Mononuclear cell (primary cell): ENCODE results near the gene MAD1L1. TPM values are rescaled to one million over a fixed set of nuclear protein-coding genes. Genes with fewer than 3 reads are reported as not detected.
"Not testable (repeated sequence)": the region's sequence is repeated elsewhere in the genome, so short reads cannot be mapped to it uniquely, and the experiment has no call there.

ENCODE experiments used
- H3K27me3 ChIP-seq: 2 replicates; pipeline ENCODE4 v1.6.0; 2011; ENCODE audit warnings: low read length, control low read depth; ENCODE audit not compliant: insufficient read depth
- H3K4me1 ChIP-seq: 2 replicates; pipeline ENCODE4 v1.5.1; 2011; ENCODE audit warnings: mild to moderate bottlenecking, low read length, control low read depth; ENCODE audit not compliant: insufficient read depth
- H3K4me3 ChIP-seq: 2 replicates; pipeline ENCODE4 v1.5.1; 2011; ENCODE audit warnings: mild to moderate bottlenecking, low read length, moderate library complexity
- H3K9me3 ChIP-seq: 2 replicates; pipeline ENCODE4 v1.5.1; 2011; ENCODE audit warnings: low read depth, mild to moderate bottlenecking, control low read depth, low read length
- total RNA-seq: library from RNA; depleted of rRNA; stranded (reverse); fragments of >200 nt; gene quantifications from one replicate; pipeline ENCODE4 v1.2.3, GENCODE V29; 2012

MAD1L1 gene
- total RNA-seq, 1 donor = 74.2 TPM

DNA sequence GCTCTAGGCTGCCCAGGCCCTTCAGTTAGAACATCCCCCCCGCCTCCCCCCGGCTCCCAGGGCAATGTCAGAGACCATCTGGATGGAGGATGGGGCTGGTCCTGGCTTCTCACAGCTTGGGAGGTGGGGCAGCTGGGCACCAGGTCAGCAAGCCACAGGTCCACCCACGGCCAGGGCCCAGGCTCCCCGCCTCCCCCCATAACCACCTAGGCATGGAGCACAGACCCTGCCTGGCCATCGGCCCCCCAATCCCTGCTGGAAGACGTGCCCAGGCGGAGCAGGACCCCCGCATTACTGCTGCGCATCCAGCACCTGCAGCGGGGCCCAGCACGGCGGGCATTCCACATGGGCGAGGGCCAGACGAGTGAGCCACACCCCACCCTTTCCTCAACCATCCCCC, 393.0 kb downstream of the MAD1L1 start:
- Histone ChIP-seq H3K4me3 (no peak overlapping the region), H3K4me1 (no peaks in the 10 kb centered on the region), H3K9me3 (no peaks in the 10 kb centered on the region), H3K27me3 (no peaks in the 10 kb centered on the region)

- not testable (repeated sequence) for H3K9me3 ChIP-seq, H3K27me3 ChIP-seq, H3K4me3 ChIP-seq, H3K4me1 ChIP-seq
Measured at GRCh38 chr7:1838911-1839531, 393.7 kb downstream of the MAD1L1 start.

- not testable (repeated sequence) for H3K4me1 ChIP-seq, H3K27me3 ChIP-seq, H3K9me3 ChIP-seq, H3K4me3 ChIP-seq
Measured at GRCh38 chr7:1838544-1838872, 394.2 kb downstream of the MAD1L1 start.

DNA sequence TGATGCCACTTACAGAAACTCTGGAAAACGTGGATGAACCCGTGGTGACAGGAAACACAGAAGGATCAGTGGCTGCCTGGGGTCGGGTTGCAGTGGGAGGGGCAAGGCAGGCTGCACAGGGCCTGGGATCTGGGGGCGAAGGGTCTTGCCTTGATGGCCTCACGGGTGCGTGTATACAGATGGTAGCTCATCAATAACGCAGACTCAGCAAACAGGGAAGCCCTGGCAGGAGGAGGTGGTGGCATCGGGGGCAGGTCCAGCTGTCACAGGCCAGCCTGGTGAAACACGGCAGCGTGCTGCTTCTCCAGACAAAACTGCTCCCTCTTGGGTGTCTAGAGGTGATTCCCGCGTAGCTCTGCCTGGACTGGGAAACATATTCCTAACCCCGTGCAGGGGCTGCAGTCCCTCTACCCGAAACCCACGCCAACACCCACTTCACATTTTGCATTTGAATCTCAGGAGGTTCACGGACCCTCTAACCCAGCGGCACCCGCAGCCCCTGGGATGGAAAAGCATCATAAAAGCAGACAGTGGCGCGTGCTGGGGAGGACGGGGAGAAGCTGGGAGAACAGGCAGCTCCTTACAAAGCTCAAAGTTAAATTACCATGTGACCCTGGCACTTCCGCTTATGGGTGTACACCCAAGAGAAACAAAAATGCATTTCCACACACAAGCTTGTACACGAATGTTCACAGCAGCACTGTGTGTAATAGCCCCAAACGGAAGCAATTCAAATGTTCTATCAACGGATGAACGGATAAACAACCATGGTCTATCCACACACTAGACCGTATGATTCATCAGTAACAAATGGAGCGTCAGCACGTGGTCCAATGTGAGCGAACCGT, 394.8 kb downstream of the MAD1L1 start:
- not testable (repeated sequence) for H3K4me3 ChIP-seq, H3K9me3 ChIP-seq, H3K4me1 ChIP-seq, H3K27me3 ChIP-seq

DNA sequence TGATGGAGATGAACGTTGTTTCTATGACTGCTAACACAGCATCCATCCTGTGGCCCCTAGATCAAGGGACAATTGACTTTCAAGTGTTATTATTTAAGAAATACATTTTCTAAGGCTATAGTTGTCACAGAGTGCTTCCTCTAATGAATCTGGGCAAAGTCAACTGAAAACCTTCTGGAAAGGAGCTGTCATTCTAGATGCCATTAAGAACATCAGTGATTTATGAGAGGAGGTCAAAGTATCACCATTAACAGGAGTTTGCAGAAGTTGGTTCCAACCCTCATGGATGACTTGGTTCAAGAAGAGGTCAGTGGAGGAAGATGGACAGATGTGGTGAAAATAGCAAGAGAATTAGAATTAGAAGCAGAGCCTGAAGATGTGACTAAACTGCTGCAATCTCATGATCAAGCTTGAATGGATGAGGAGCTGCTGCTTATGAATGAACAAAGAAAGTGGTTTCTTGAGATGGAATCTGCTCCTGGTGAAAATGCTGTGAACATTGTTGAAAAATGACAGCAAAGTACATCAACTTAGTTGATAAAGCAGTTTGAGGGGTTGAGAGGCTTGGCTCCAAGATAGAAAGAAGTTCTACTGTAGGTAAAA, 400.7 kb downstream of the MAD1L1 start:
- H3K4me1 ChIP-seq, H3K9me3 ChIP-seq, H3K4me3 ChIP-seq, H3K27me3 ChIP-seq: not testable (repeated sequence)

- not testable (repeated sequence) for H3K4me1 ChIP-seq
Measured at GRCh38 chr7:1831471-1831870, 401.3 kb downstream of the MAD1L1 start.

GRCh38 chr7:1829668-1830067, 403.1 kb downstream of the MAD1L1 start:
- not testable (repeated sequence) for H3K27me3 ChIP-seq, H3K9me3 ChIP-seq, H3K4me3 ChIP-seq, H3K4me1 ChIP-seq

More at GRCh38 chr7:1831471-1831870, 401.3 kb downstream of the MAD1L1 start:
- H3K9me3 ChIP-seq, H3K27me3 ChIP-seq, H3K4me3 ChIP-seq: not testable (repeated sequence)

DNA sequence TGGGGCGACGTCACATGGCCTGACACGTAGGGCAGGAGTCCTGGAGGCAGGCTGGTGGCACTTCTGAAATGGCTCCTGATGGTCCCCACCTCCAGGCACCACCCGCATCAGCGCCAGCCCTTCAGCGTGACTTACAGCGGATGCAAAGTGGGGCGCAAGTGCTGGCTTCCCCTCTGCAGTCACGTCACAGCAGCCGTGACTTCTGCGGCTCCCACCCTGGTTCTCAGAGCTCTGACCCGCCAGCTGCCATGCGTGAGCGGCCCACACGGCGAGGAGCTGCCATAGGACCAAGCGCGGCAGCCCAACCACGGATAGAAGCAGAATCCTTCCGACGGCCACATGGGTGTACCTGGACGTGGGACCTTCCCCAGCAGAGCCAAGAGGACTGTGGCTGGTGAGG, 403.6 kb downstream of the MAD1L1 start:
- H3K4me1 ChIP-seq = no peaks in the 10 kb centered on the region
- H3K4me3 ChIP-seq = no peak overlapping the region
- H3K27me3 ChIP-seq = no peaks in the 10 kb centered on the region
- H3K9me3 ChIP-seq = no peaks in the 10 kb centered on the region

- not testable (repeated sequence) for H3K27me3 ChIP-seq, H3K9me3 ChIP-seq, H3K4me3 ChIP-seq, H3K4me1 ChIP-seq
Measured at GRCh38 chr7:1828170-1828569, 404.6 kb downstream of the MAD1L1 start.

DNA sequence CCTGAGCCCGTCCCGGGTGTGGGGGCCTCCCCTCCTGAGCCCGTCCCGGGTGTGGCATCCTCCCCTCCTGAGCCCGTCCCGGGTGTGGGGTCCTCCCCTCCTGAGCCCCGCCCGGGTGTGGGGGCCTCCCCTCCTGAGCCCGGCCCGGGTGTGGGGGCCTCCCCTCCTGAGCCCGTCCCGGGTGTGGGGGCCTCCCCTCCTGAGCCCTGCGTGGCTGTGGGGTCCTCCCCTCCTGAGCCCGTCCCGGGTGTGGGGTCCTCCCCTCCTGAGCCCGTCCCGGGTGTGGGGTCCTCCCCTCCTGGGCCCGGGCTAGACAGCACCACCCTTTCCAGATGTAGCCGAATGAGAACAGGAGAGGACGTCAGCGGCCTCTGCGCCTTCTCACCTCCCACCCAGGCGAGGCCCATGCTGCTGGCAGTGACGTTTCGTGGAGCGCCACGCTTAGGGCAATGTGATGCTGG, 405.2 kb downstream of the MAD1L1 start:
- not testable (repeated sequence) for H3K9me3 ChIP-seq, H3K4me3 ChIP-seq, H3K27me3 ChIP-seq, H3K4me1 ChIP-seq

DNA sequence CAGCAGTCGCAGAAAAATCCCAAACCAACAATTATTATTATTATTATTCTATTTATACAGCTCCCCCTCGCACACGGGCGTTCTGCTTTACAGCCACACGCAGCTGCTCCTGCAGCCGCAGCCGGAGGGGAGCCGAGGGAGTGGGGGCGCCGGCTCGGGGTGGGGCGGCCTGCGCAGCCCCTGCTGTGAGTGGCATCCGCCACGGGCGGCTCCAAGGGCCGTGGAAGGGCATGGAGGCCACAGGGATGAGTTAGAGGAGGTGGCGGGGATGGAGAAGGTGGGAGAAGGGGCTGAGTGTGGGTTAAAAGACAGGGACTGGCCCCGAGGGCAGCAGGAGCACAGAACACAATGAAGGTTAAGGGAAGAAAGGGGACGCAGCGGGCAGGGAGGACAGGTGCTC, 405.8 kb downstream of the MAD1L1 start:
- not testable (repeated sequence) for H3K27me3 ChIP-seq, H3K4me3 ChIP-seq, H3K9me3 ChIP-seq, H3K4me1 ChIP-seq

- H3K9me3 ChIP-seq = no peaks in the 10 kb centered on the region
- H3K4me3 ChIP-seq = no peak overlapping the region
- no peaks in the 10 kb centered on the region for H3K27me3 ChIP-seq
- H3K4me1 ChIP-seq = no peaks in the 10 kb centered on the region
Measured at GRCh38 chr7:1825897-1826741, 406.6 kb downstream of the MAD1L1 start.

GRCh38 chr7:1825647-1825896, 407.2 kb downstream of the MAD1L1 start:
- not testable (repeated sequence) for H3K4me1 ChIP-seq, H3K4me3 ChIP-seq, H3K27me3 ChIP-seq, H3K9me3 ChIP-seq

GRCh38 chr7:1824882-1825646, 407.7 kb downstream of the MAD1L1 start:
- not testable (repeated sequence) for H3K4me3 ChIP-seq, H3K27me3 ChIP-seq, H3K9me3 ChIP-seq, H3K4me1 ChIP-seq
